Activated naive CD8-positive, alpha-beta T cell treated with anti-CD3 and anti-CD28 coated beads, Interleukin-2, amount 10 ng/mL, durations not matched to agents 7 days and 5 days (primary cell): ENCODE data around the gene NAGK. TPM values are rescaled to one million over a fixed set of nuclear protein-coding genes. Genes with fewer than 3 reads are reported as not detected.

Experiments
- ATAC-seq: fragments of 150-1000 bp; cut with Tn5 transposase; one replicate; pipeline ENCODE4 v1.10.0; 2021; ENCODE audit warnings: low read depth, moderate library complexity
- POLR2A ChIA-PET: fragments of 350-600 bp; sonication (Branson Sonifier 250); formaldehyde crosslinking; loops from one replicate; lab custom pipeline; 2021; ENCODE audit warnings: antibody characterized with exemption; lab: Charles Lee
- DNase-seq: peaks from one replicate; pipeline ENCODE4 v3.0.0; 2021
- H3K27ac Mint-ChIP-seq: one replicate; pipeline ENCODE4 v1.8.0; 2022; ENCODE audit warnings: mild to moderate bottlenecking, mixed read lengths
- H3K27me3 Mint-ChIP-seq: one replicate; pipeline ENCODE4 v1.8.0; 2022; ENCODE audit warnings: mild to moderate bottlenecking, moderate library complexity, mixed read lengths
- H3K36me3 Mint-ChIP-seq: one replicate; pipeline ENCODE4 v1.8.0; 2021; ENCODE audit warnings: mild to moderate bottlenecking, mixed read lengths
- H3K4me1 Mint-ChIP-seq: one replicate; pipeline ENCODE4 v1.8.0; 2021; ENCODE audit warnings: mixed read lengths
- H3K4me3 Mint-ChIP-seq: one replicate; pipeline ENCODE4 v1.8.0; 2022; ENCODE audit warnings: mild to moderate bottlenecking, moderate library complexity, mixed read lengths
- H3K9me3 Mint-ChIP-seq: one replicate; pipeline ENCODE4 v1.8.0; 2021; ENCODE audit warnings: mixed read lengths
- total RNA-seq, 2 experiments: library from RNA; stranded (reverse); gene quantifications; one replicate each; pipeline ENCODE4 v1.2.3, GENCODE V29; 2021

Gene NAGK
- total RNA-seq, 2 experiments from 2014 or later: 87.1 to 93.3 TPM

GRCh38 chr2:71060211-71060610 lies 8.2 kb upstream of the NAGK start:
- no peak for DNase-seq
- no peaks in the 10 kb centered on the region for H3K9me3 Mint-ChIP-seq
- H3K4me1 Mint-ChIP-seq: no peaks in the 10 kb centered on the region
- H3K27ac Mint-ChIP-seq: no peak overlapping the region
- POLR2A ChIA-PET: interaction anchor here (0.8 kb wide), 1 partner anchor 8 kb away, joined by 3 read pairs; the partner anchor contains the start of gene NAGK
- H3K27me3 Mint-ChIP-seq: peaks cover 13% of the 10 kb centered on the region
- no peaks in the 10 kb centered on the region for H3K36me3 Mint-ChIP-seq
- no peak overlapping the region for H3K4me3 Mint-ChIP-seq
- no peak for ATAC-seq

- Mint-ChIP-seq H3K4me3 (no peak overlapping the region), H3K9me3 (no peaks in the 10 kb centered on the region), H3K27ac (no peak overlapping the region), H3K27me3 (peaks cover 13% of the 10 kb centered on the region), H3K36me3 (no peaks in the 10 kb centered on the region), H3K4me1 (no peaks in the 10 kb centered on the region)
- POLR2A ChIA-PET: interaction anchor here (0.8 kb wide), 1 partner anchor 8 kb away, joined by 3 read pairs; the partner anchor contains the start of gene NAGK
- DNase-seq: no peak
- ATAC-seq: no peak
Observed at GRCh38 chr2:71060871-71061270, 7.6 kb upstream of the NAGK start.

DNA sequence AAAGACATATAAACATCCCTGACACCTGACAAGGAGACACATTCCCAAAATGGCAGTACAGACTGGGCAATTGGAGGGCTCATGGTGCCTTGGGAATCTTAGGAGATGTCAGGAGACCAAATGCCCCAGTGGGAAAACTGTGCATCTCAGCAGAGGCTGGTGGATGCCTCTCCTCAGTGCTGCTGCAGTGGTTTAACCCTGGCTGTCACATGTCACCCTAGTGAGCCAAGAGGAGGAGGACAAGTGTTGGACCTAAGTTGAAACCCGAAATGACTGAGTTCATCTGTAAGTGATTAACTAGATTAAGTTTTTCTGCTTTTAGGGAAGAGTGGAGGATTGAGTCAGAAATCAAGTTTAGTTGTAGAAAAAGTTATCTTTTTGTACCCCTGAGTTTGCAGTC lies 5.2 kb upstream of the NAGK start:
- ATAC-seq: no peak
- Mint-ChIP-seq H3K9me3 (no peaks in the 10 kb centered on the region), H3K4me1 (peaks cover 5% of the 10 kb centered on the region), H3K4me3 (no peak overlapping the region), H3K36me3 (no peaks in the 10 kb centered on the region), H3K27ac (no peak overlapping the region), H3K27me3 (peaks cover 13% of the 10 kb centered on the region)
- POLR2A ChIA-PET: no interaction called here
- no peak for DNase-seq

DNA sequence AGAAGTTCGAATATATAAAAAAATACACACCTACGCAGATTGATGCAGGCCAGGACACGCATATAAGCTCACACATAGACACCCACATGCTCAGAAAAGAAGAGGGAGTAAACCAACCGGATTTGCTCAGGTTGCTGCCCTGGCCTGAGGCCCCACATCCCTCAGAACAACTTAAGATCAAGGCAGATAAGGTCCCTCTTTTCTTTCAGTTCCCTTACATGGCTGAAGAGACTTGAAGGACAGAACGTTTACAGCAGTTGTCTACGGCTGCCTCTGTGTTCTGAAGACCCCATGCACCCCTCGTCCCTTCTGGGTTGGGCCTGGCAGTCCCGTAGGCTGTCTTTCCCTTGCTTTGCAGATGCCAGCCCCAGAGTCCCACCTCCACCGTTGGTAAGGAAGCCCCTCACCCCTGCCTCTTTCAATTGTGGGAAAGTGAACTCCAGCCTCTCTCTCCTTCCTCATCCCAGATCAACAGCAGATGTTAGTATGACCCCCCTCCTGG lies 4.3 kb upstream of the NAGK start:
- H3K27me3 Mint-ChIP-seq: peaks cover 12% of the 10 kb centered on the region
- H3K9me3 Mint-ChIP-seq: no peaks in the 10 kb centered on the region
- H3K4me3 Mint-ChIP-seq: no peak overlapping the region
- ATAC-seq (no peak), DNase-seq (no peak)
- H3K36me3 Mint-ChIP-seq: no peaks in the 10 kb centered on the region
- POLR2A ChIA-PET: no interaction called here
- no peak overlapping the region for H3K27ac Mint-ChIP-seq
- peaks cover 9% of the 10 kb centered on the region for H3K4me1 Mint-ChIP-seq

DNA sequence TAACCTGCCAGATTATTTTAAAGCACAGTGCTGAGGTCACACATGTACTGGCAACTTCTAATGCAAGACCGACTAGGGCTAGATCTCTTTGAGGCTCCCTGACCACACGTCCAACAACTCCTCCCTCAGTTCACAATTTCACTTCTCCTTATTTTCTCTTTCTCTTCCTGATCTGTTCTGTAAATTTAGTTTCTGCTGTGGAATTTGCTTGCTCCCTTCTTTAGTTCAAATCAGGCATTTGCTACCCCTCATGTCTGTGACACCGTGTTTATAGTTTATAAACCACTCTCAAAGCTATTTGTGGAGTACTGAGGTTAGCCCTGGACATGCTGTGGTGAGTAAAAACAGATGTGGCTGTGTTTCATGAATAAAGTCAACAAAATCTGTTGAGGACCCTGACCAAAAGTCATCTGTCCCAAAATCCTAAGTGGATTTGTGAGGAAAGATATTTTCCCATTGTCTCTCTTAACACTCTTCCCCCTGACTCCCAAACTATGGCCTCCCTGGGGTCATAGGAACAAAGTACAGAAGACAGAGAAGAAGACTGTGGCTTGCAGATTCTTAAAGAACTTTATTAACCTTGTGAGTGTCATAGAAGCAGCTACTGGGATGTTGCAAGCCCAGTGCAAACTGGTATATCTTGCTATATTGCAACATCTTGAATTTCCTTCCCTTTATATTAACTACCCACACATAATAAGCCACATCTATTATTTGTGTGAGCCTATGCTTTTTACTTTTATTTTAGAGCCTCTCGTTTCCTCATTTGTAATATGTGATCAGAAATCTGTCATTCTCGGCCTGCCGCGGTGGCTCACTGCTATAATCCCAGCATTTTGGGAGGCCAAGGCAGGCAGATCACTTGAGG lies 3.5 kb upstream of the NAGK start:
- H3K4me3 Mint-ChIP-seq: no peak overlapping the region
- ATAC-seq: no peak
- POLR2A ChIA-PET: no interaction called here
- H3K36me3 Mint-ChIP-seq: peaks cover 2% of the 10 kb centered on the region
- DNase-seq: no peak
- no peaks in the 10 kb centered on the region for H3K9me3 Mint-ChIP-seq
- H3K27ac Mint-ChIP-seq: no peak overlapping the region
- peaks cover 6% of the 10 kb centered on the region for H3K27me3 Mint-ChIP-seq
- peaks cover 15% of the 10 kb centered on the region for H3K4me1 Mint-ChIP-seq

GRCh38 chr2:71066856-71067255 lies 1.6 kb upstream of the NAGK start:
- Mint-ChIP-seq H3K4me1 (peaks cover 31% of the 10 kb centered on the region), H3K4me3 (peak overlapping the region; percentile 15), H3K36me3 (peaks cover 2% of the 10 kb centered on the region), H3K27ac (no peak overlapping the region), H3K9me3 (no peaks in the 10 kb centered on the region), H3K27me3 (no peaks in the 10 kb centered on the region)
- POLR2A ChIA-PET: interaction anchor here (0.6 to 2.7 kb wide), 2 partner anchors 65 to 228 kb away, joined by 4 to 9 read pairs; no protein-coding TSS in a partner anchor
- ATAC-seq: no peak
- DNase-seq: no peak

DNA sequence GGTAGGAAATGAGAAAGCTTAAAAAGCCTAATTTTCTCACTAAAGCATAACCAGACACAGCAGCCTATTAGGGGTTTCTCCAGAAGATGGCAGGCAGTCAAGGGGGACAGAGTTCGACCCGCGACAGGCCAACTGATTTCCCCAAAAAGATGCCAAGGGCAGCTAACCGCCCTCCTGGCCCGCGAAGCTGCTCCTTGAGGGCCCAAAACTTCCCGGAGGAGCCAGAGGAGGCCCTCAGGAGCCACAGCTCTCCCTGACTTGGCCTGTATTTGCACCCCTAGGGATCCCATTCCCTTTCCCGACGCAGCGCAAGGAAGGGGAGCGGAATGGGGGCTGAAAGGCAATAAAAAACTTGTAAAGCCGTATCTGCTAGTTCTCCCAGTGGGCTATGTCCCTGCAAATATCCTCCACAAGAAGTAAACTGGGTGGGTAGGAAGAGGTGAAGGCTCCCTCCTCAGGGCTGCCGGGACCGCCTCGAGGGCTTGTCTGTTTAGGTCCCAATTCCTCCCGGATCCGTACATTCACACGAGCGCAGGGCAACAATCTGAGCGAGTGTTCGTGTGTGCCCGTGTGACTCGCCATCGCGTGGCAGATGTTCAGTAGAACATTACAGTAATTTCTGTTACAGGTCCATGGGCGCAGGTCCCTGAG lies 756 bp upstream of the NAGK start:
- H3K27me3 Mint-ChIP-seq: no peaks in the 10 kb centered on the region
- ATAC-seq: no peak
- no peak for DNase-seq
- peaks cover 35% of the 10 kb centered on the region for H3K4me1 Mint-ChIP-seq
- H3K4me3 Mint-ChIP-seq: peak overlapping the region; percentile 94
- POLR2A ChIA-PET: interaction anchor here (0.6 to 2.7 kb wide), 17 partner anchors 10 to 1374 kb away, joined by 3 to 43 read pairs (median 4); partner anchors contain the start of genes MCEE, MPHOSPH10, PAIP2B and ZNF638
- peak overlapping the region; percentile 96 for H3K27ac Mint-ChIP-seq
- no peaks in the 10 kb centered on the region for H3K9me3 Mint-ChIP-seq
- H3K36me3 Mint-ChIP-seq: peaks cover 5% of the 10 kb centered on the region

DNA sequence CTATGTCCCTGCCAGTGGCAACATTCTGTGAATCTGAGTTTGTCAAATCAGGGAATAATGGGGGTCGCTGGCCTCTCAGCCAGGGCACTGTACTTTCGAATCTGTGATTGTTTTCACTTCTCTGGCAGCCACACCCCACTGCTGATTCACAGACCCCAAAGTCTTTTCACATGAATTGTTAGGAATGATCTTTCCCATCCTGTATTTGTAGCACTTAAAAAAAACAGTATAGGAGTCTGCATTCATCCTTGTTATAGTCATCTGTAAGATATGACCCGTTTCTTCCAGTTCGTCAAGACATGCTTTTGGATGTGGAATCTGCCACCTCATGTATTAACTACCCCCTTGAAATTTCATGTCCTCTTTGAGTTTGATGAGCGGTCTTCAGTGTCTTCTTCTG lies 928 bp downstream of the NAGK start:
- H3K4me1 Mint-ChIP-seq: peaks cover 38% of the 10 kb centered on the region
- H3K36me3 Mint-ChIP-seq: peaks cover 16% of the 10 kb centered on the region
- H3K27me3 Mint-ChIP-seq: no peaks in the 10 kb centered on the region
- H3K27ac Mint-ChIP-seq: peak overlapping the region; percentile 96
- ATAC-seq: no peak
- peak overlapping the region; percentile 94 for H3K4me3 Mint-ChIP-seq
- DNase-seq: no peak
- POLR2A ChIA-PET: interaction anchor here (1.1 to 2.7 kb wide), 6 partner anchors 9 to 94 kb away, joined by 3 to 43 read pairs (median 4); partner anchors contain the start of genes MCEE and MPHOSPH10
- H3K9me3 Mint-ChIP-seq: no peaks in the 10 kb centered on the region

GRCh38 chr2:71070294-71071093 lies 2.0 kb downstream of the NAGK start:
- Mint-ChIP-seq H3K4me1 (peaks cover 38% of the 10 kb centered on the region), H3K27ac (peak overlapping the region; percentile 83), H3K9me3 (no peaks in the 10 kb centered on the region), H3K27me3 (no peaks in the 10 kb centered on the region), H3K4me3 (no peak overlapping the region), H3K36me3 (peaks cover 17% of the 10 kb centered on the region)
- POLR2A ChIA-PET: interaction anchor here (0.7 to 2.2 kb wide), 3 partner anchors 12 to 60 kb away, joined by 3 to 13 read pairs (median 10); partner anchors contain the start of genes MCEE and MPHOSPH10
- ATAC-seq (no peak), DNase-seq (no peak)

- ATAC-seq: no peak
- Mint-ChIP-seq H3K9me3 (no peaks in the 10 kb centered on the region), H3K4me1 (peaks cover 38% of the 10 kb centered on the region), H3K27me3 (no peaks in the 10 kb centered on the region), H3K27ac (peak overlapping the region; percentile 83), H3K4me3 (peak overlapping the region; percentile 72), H3K36me3 (peaks cover 17% of the 10 kb centered on the region)
- peak; percentile 40 for DNase-seq
- POLR2A ChIA-PET: interaction anchor here (0.6 to 2.2 kb wide), 3 partner anchors 49 to 81 kb away, joined by 3 to 13 read pairs (median 10); partner anchors contain the start of genes MCEE and MPHOSPH10
Observed at GRCh38 chr2:71071681-71072398, 3.4 kb downstream of the NAGK start.

DNA sequence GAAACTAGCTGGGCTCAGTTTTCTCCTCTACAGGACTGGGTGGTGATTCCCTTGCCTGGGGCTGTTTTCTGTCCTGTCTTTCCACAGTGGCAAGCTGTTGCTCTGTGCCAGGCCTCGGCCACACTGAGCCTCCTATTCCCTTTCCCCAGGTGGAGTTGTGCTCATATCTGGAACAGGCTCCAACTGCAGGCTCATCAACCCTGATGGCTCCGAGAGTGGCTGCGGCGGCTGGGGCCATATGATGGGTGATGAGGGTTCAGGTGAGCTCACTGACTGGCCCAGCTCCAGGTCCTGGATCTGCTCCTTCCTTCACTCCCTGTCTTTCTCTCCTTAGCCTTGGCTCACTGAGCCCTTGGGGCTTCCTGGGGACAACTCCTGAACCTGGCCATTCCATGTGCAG lies 4.0 kb downstream of the NAGK start:
- POLR2A ChIA-PET: interaction anchor here (1.6 to 2.2 kb wide), 2 partner anchors 49 to 58 kb away, joined by 10 to 13 read pairs; partner anchors contain the start of genes MCEE and MPHOSPH10
- ATAC-seq: no peak
- H3K4me3 Mint-ChIP-seq: peak overlapping the region; percentile 7
- DNase-seq: no peak
- H3K36me3 Mint-ChIP-seq: peaks cover 17% of the 10 kb centered on the region
- H3K9me3 Mint-ChIP-seq: no peaks in the 10 kb centered on the region
- peaks cover 38% of the 10 kb centered on the region for H3K4me1 Mint-ChIP-seq
- peak overlapping the region; percentile 83 for H3K27ac Mint-ChIP-seq
- no peaks in the 10 kb centered on the region for H3K27me3 Mint-ChIP-seq

DNA sequence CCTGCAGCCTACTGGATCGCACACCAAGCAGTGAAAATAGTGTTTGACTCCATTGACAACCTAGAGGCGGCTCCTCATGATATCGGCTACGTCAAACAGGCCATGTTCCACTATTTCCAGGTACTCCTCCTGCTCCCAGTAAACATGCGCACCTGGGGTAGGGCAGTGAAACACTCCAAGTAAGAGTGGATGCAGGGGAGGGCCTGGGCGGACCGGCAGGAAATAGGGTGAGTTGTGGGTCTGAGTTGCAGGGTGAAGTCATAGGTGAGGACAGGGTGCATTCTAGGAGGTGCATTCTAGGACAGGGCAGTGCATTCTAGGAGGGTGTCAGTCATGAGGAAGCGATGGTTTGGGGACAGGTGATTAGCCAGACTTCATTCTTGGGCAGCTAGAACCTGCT lies 5.0 kb downstream of the NAGK start:
- Mint-ChIP-seq H3K27ac (peak overlapping the region; percentile 69), H3K4me1 (peaks cover 32% of the 10 kb centered on the region), H3K27me3 (no peaks in the 10 kb centered on the region), H3K9me3 (no peaks in the 10 kb centered on the region), H3K36me3 (peaks cover 21% of the 10 kb centered on the region), H3K4me3 (no peak overlapping the region)
- POLR2A ChIA-PET: no interaction called here
- ATAC-seq (no peak), DNase-seq (no peak)
